Epithelial cell of esophagus (primary cell): Measurements from ENCODE around the gene TBXAS1.
A peak's percentile ranks its signal among the peaks of the same experiment; 100 is the strongest.
"Not testable (repeated sequence)": the region's sequence is repeated elsewhere in the genome, so short reads cannot be mapped to it uniquely, and the experiment has no call there.

ENCODE experiments used
- DNase-seq: peaks from one replicate; pipeline ENCODE4 v3.0.0; 2010; ENCODE audit warnings: low read depth
- H3K4me3 ChIP-seq: 2 replicates; pipeline ENCODE4 v1.5.1; 2011; ENCODE audit warnings: mild to moderate bottlenecking, low read length, control low read depth
- CTCF ChIP-seq: IDR thresholded peaks from 2 replicates; pipeline ENCODE4 v1.5.1; 2011; ENCODE audit warnings: low read depth, mild to moderate bottlenecking, low read length, control low read depth, inconsistent platforms; ENCODE audit not compliant: insufficient read depth; ENCODE audit errors: missing control alignments

TBXAS1 gene

GRCh38 chr7:139830782-139831501 is 1.9 kb downstream of the TBXAS1 start:
- no peak overlapping the region for H3K4me3 ChIP-seq
- no peak for TF ChIP-seq CTCF

GRCh38 chr7:139835848-139836247 is 6.8 kb downstream of the TBXAS1 start:
- not testable (repeated sequence) for H3K4me3 ChIP-seq, DNase-seq

More at GRCh38 chr7:139830782-139831501, 1.9 kb downstream of the TBXAS1 start:
- no peak for DNase-seq

GRCh38 chr7:139837291-139837690 is 8.2 kb downstream of the TBXAS1 start:
- not testable (repeated sequence) for DNase-seq, H3K4me3 ChIP-seq

GRCh38 chr7:139838276-139838675 is 9.2 kb downstream of the TBXAS1 start:
- H3K4me3 ChIP-seq: no peak overlapping the region
- TF ChIP-seq CTCF: no peak

GRCh38 chr7:139838876-139839275 is 9.8 kb downstream of the TBXAS1 start:
- no peak for TF ChIP-seq CTCF
- DNase-seq: no peak
- no peak overlapping the region for H3K4me3 ChIP-seq

More at GRCh38 chr7:139838276-139838675, 9.2 kb downstream of the TBXAS1 start:
- no peak for DNase-seq

GRCh38 chr7:139840776-139841175 is 11.7 kb downstream of the TBXAS1 start:
- H3K4me3 ChIP-seq: no peak overlapping the region
- DNase-seq: no peak
- no peak for TF ChIP-seq CTCF

- no peak for TF ChIP-seq CTCF
- peak; percentile 16 for DNase-seq
- H3K4me3 ChIP-seq: no peak overlapping the region
These were observed 13.5 kb downstream of the TBXAS1 start for GRCh38 chr7:139842401-139843210.

- H3K4me3 ChIP-seq, DNase-seq: not testable (repeated sequence)
These were observed 14.1 kb downstream of the TBXAS1 start for GRCh38 chr7:139843211-139843537.
